IMR-90 (cell line): ENCODE measurements around the gene ANKHD1. TPM values are rescaled to one million over a fixed set of nuclear protein-coding genes. Genes with fewer than 3 reads are reported as not detected.

Experiments
- ATAC-seq: fragments of 200-7000 bp; cut with Tn5 transposase; 2 replicates; pipeline ENCODE4 v1.9.1; 2020; ENCODE audit warnings: low read depth, mild to moderate bottlenecking, moderate library complexity
- BruUV-seq: library from RNA; stranded (reverse); fragments of 400-500 nt; replicated peaks from 2 replicates; lab custom pipeline; 2021; lab: Mats Ljungman, UMichigan
- CTCF ChIA-PET: fragments of 300-600 bp; formaldehyde crosslinking; extraction: SDS; loops from one replicate; lab custom pipeline; 2021; ENCODE audit warnings: antibody characterized with exemption; lab: Yijun Ruan, JAX
- POLR2A ChIA-PET: fragments of 300-600 bp; sonication (Branson Sonifier 250); formaldehyde crosslinking; loops from one replicate; lab custom pipeline; 2022; ENCODE audit warnings: antibody characterized with exemption; ENCODE audit not compliant: unreplicated experiment; lab: Charles Lee
- DNase-seq: peaks from one replicate; pipeline ENCODE4 v3.0.0; 2013
- H2AFZ ChIP-seq: replicated peaks from 2 replicates; pipeline ENCODE3; 2013; ENCODE audit warnings: low read length, mild to moderate bottlenecking; ENCODE audit not compliant: poor library complexity
- H2AK5ac ChIP-seq: 2 replicates; pipeline ENCODE4 v1.6.1; 2013; ENCODE audit warnings: low read depth, low read length, inconsistent platforms
- H2AK9ac ChIP-seq: replicated peaks from 2 replicates; pipeline ENCODE3; 2013; ENCODE audit warnings: mild to moderate bottlenecking, low read depth, low read length, moderate library complexity; ENCODE audit not compliant: poor library complexity
- H2BK120ac ChIP-seq: 2 replicates; pipeline ENCODE4 v1.6.1; 2013; ENCODE audit warnings: low read depth, low read length, inconsistent platforms
- H2BK15ac ChIP-seq: 3 replicates; pipeline ENCODE4 v1.6.1; 2013; ENCODE audit warnings: low read depth, low read length, inconsistent platforms
- H2BK20ac ChIP-seq: 2 replicates; pipeline ENCODE4 v1.6.1; 2013; ENCODE audit warnings: low read depth, mild to moderate bottlenecking, inconsistent platforms, low read length, moderate library complexity
- H2BK5ac ChIP-seq: 2 replicates; pipeline ENCODE4 v1.6.1; 2013; ENCODE audit warnings: mild to moderate bottlenecking, low read depth, low read length, inconsistent platforms; ENCODE audit not compliant: poor library complexity, severe bottlenecking
- H3K14ac ChIP-seq: replicated peaks from 2 replicates; pipeline ENCODE4 v1.6.1; 2013; ENCODE audit warnings: low read depth, low read length, inconsistent platforms
- H3K18ac ChIP-seq: 2 replicates; pipeline ENCODE4 v1.6.1; 2013; ENCODE audit warnings: low read depth, low read length, control low read depth
- H3K23ac ChIP-seq: 2 replicates; pipeline ENCODE4 v1.6.1; 2013; ENCODE audit warnings: low read depth, low read length, inconsistent platforms
- H3K27ac ChIP-seq: 2 replicates; pipeline ENCODE4 v1.5.1; 2013; ENCODE audit warnings: mild to moderate bottlenecking, control low read depth, low read length; ENCODE audit not compliant: insufficient read depth
- H3K27me3 ChIP-seq: 2 replicates; pipeline ENCODE4 v1.6.1; 2013; ENCODE audit warnings: low read length; ENCODE audit not compliant: control insufficient read depth, insufficient read depth
- H3K36me3 ChIP-seq: 2 replicates; pipeline ENCODE4 v1.6.1; 2013; ENCODE audit warnings: low read length, mixed read lengths; ENCODE audit not compliant: control insufficient read depth, insufficient read depth
- H3K4ac ChIP-seq: 2 replicates; pipeline ENCODE4 v1.6.1; 2013; ENCODE audit warnings: low read depth, low read length, inconsistent platforms
- H3K4me1 ChIP-seq: 2 replicates; pipeline ENCODE4 v1.6.1; 2013; ENCODE audit warnings: low read length, mixed read lengths; ENCODE audit not compliant: control insufficient read depth, insufficient read depth
- H3K4me2 ChIP-seq: 2 replicates; pipeline ENCODE4 v1.6.1; 2013; ENCODE audit warnings: low read depth, mild to moderate bottlenecking, control low read depth, low read length, moderate library complexity
- H3K4me3 ChIP-seq: 2 replicates; pipeline ENCODE4 v1.5.1; 2013; ENCODE audit warnings: low read depth, mild to moderate bottlenecking, control low read depth, low read length, moderate library complexity; ENCODE audit not compliant: insufficient read depth
- H3K56ac ChIP-seq: 2 replicates; pipeline ENCODE4 v1.6.1; 2013; ENCODE audit warnings: low read length, inconsistent platforms; ENCODE audit not compliant: insufficient read depth; ENCODE audit errors: extremely low read depth
- H3K79me1 ChIP-seq, 2 experiments: 2 replicates each; pipeline ENCODE4 v1.6.1; 2013; ENCODE audit warnings: low read length in 2 of 2, inconsistent platforms in 1 of 2, low read depth in 1 of 2
- H3K9ac ChIP-seq: 2 replicates; pipeline ENCODE4 v1.6.1; 2013; ENCODE audit warnings: low read depth, low read length, control low read depth
- H3K9me1 ChIP-seq: 2 replicates; pipeline ENCODE4 v1.6.1; 2013; ENCODE audit warnings: low read length, inconsistent platforms; ENCODE audit not compliant: insufficient read depth
- H3K9me3 ChIP-seq: 2 replicates; pipeline ENCODE4 v1.6.1; 2013; ENCODE audit warnings: low read length; ENCODE audit not compliant: control insufficient read depth, insufficient read depth
- H4K20me1 ChIP-seq: 2 replicates; pipeline ENCODE4 v1.6.1; 2013; ENCODE audit warnings: low read length, inconsistent platforms; ENCODE audit not compliant: insufficient read depth
- H4K5ac ChIP-seq: 2 replicates; pipeline ENCODE4 v1.6.1; 2013; ENCODE audit warnings: mild to moderate bottlenecking, low read depth, low read length, control low read depth
- H4K8ac ChIP-seq, 2 experiments: 2 replicates each; pipeline ENCODE4 v1.6.1; 2013; ENCODE audit warnings: low read depth in 2 of 2, low read length in 2 of 2, control low read depth in 1 of 2, inconsistent platforms in 1 of 2
- H4K91ac ChIP-seq: 2 replicates; pipeline ENCODE4 v1.6.1; 2013; ENCODE audit warnings: low read depth, low read length, inconsistent platforms; ENCODE audit not compliant: insufficient read depth
- BHLHE40 ChIP-seq: fragments of 150-350 bp; IDR thresholded peaks from 2 replicates; pipeline ENCODE4 v1.6.1; 2016; ENCODE audit warnings: mild to moderate bottlenecking, low read depth, low read length
- CEBPB ChIP-seq: IDR thresholded peaks from 2 replicates; pipeline ENCODE4 v1.6.1; 2012; ENCODE audit warnings: low read depth, low read length, improper control_type of control experiment
- CHD1 ChIP-seq: IDR thresholded peaks from 2 replicates; pipeline ENCODE4 v1.6.1; 2012; ENCODE audit warnings: low read depth, low read length, improper control_type of control experiment
- CTCF ChIP-seq: conservative IDR thresholded peaks from 2 replicates; pipeline ENCODE4 v1.5.1; 2012; ENCODE audit warnings: mild to moderate bottlenecking, low read depth, low read length, improper control_type of control experiment
- ELK1 ChIP-seq: fragments of 150-350 bp; IDR thresholded peaks from 2 replicates; pipeline ENCODE4 v1.6.1; 2016; ENCODE audit warnings: low read depth, mild to moderate bottlenecking, low read length, moderate library complexity, borderline replicate concordance
- FOS ChIP-seq: fragments of 150-350 bp; IDR thresholded peaks from 2 replicates; pipeline ENCODE4 v1.6.1; 2016; ENCODE audit warnings: low read depth, low read length
- MAFK ChIP-seq: IDR thresholded peaks from 2 replicates; pipeline ENCODE4 v1.6.1; 2012; ENCODE audit warnings: low read depth, low read length, improper control_type of control experiment
- MAZ ChIP-seq: IDR thresholded peaks from 2 replicates; pipeline ENCODE4 v1.6.1; 2012; ENCODE audit warnings: low read depth, mild to moderate bottlenecking, low read length, improper control_type of control experiment, moderate library complexity, borderline replicate concordance
- MXI1 ChIP-seq: IDR thresholded peaks from 2 replicates; pipeline ENCODE4 v1.6.1; 2012; ENCODE audit warnings: low read depth, mild to moderate bottlenecking, low read length, moderate library complexity, borderline replicate concordance
- NFE2L2 ChIP-seq: fragments of 150-350 bp; IDR thresholded peaks from 2 replicates; pipeline ENCODE4 v1.6.1; 2016; ENCODE audit warnings: low read depth, mild to moderate bottlenecking, low read length
- POLR2A ChIP-seq: IDR thresholded peaks from 2 replicates; pipeline ENCODE4 v1.6.1; 2012; ENCODE audit warnings: mild to moderate bottlenecking, low read depth, low read length
- RAD21 ChIP-seq: IDR thresholded peaks from 2 replicates; pipeline ENCODE4 v1.6.1; 2012; ENCODE audit warnings: low read length, improper control_type of control experiment
- RCOR1 ChIP-seq: IDR thresholded peaks from 2 replicates; pipeline ENCODE4 v1.6.1; 2012; ENCODE audit warnings: mild to moderate bottlenecking, low read length, improper control_type of control experiment; ENCODE audit not compliant: insufficient replicate concordance
- RFX5 ChIP-seq: IDR thresholded peaks from 2 replicates; pipeline ENCODE4 v1.8.0; 2012; ENCODE audit warnings: low read depth, mild to moderate bottlenecking, low read length, moderate library complexity
- SMC3 ChIP-seq: fragments of 150-350 bp; IDR thresholded peaks from 2 replicates; pipeline ENCODE4 v1.6.1; 2016; ENCODE audit warnings: low read depth, mild to moderate bottlenecking, antibody characterized with exemption, low read length, moderate library complexity
- USF2 ChIP-seq: fragments of 150-350 bp; IDR thresholded peaks from 2 replicates; pipeline ENCODE4 v1.6.1; 2017; ENCODE audit warnings: mild to moderate bottlenecking, antibody characterized with exemption, low read length, low read depth
- WGBS, 2 experiments: methylation state at CpG; one replicate each; pipeline versions ENCODE4 v1.1.5 to v1.1.7; 2013; ENCODE audit warnings: missing lambda C conversion rate in 2 of 2; ENCODE audit not compliant: insufficient read length in 1 of 2; ENCODE audit errors: extremely low coverage in 2 of 2; 5-methylcytosine and 5-hydroxymethylcytosine counted together
- dilution Hi-C: fragments of 300-500 bp; cut with HindIII; formaldehyde crosslinking; loops from one replicate; pipeline ENCODE4 v1.14.3; 2018; ENCODE audit warnings: low sequenced_read_pairs; ENCODE audit not compliant: unreplicated experiment
- in situ Hi-C: fragments of 300-500 bp; cut with MboI; formaldehyde crosslinking; loops from 3 replicates; pipeline ENCODE4 v1.14.3; 2019; ENCODE audit warnings: low sequenced_read_pairs, inconsistent platforms, mixed read lengths
- intact Hi-C: fragments of 100-400 bp; cut with micrococcal nuclease; formaldehyde crosslinking; loops from 2 replicates; pipeline ENCODE4 v1.10.0; 2022
- polyA plus RNA-seq, 3 experiments: library from polyadenylated mRNA; depleted of rRNA; stranded (reverse); fragments of >200 nt; gene quantifications; 2 replicates each; pipeline ENCODE4 v1.2.3, GENCODE V29; 2012; ENCODE audit warnings: low replicate concordance in 1 of 3
- total RNA-seq: library from RNA; depleted of rRNA; stranded (reverse); fragments of >200 nt; gene quantifications from 2 replicates; pipeline ENCODE4 v1.2.3, GENCODE V29; 2012

ANKHD1 gene
- total and polyA plus RNA-seq, 2 of the 4 experiments (the other 2 are of a cell fraction) = 32.1 to 36.7 TPM

GRCh38 chr5:140569197-140569596, 167.6 kb downstream of the ANKHD1 start:
- Histone ChIP-seq H3K9ac (no peak overlapping the region), H4K20me1 (no peaks in the 10 kb centered on the region), H3K18ac (no peak overlapping the region), H4K8ac (no peak overlapping the region), H2BK120ac (no peak overlapping the region), H2AK5ac (no peak overlapping the region), H3K23ac (no peak overlapping the region), H3K9me1 (peaks cover 14% of the 10 kb centered on the region), H3K9me3 (no peaks in the 10 kb centered on the region), H2AFZ (no peak overlapping the region), H2BK15ac (no peak overlapping the region), H3K36me3 (peaks cover 25% of the 10 kb centered on the region), H2BK5ac (no peak overlapping the region), H2BK20ac (no peak overlapping the region), H3K27me3 (no peaks in the 10 kb centered on the region), H4K5ac (no peak overlapping the region), H2AK9ac (no peak overlapping the region), H3K14ac (no peak overlapping the region), H3K79me1 (peaks cover 19 to 40% of the 10 kb centered on the region in 2 experiments; a peak in 3 of 4 replicates), H3K4me3 (no peak overlapping the region), H4K91ac (no peak overlapping the region), H3K56ac (no peak overlapping the region), H3K27ac (no peak overlapping the region), H3K4ac (no peak overlapping the region), H3K4me2 (no peak overlapping the region), H3K4me1 (peaks cover 5% of the 10 kb centered on the region)
- dilution Hi-C loops = no loop called here
- TF ChIP-seq CTCF (no peak), CHD1 (no peak), BHLHE40 (no peak), RFX5 (no peak), MAZ (no peak), CEBPB (no peak), POLR2A (no peak), RCOR1 (no peak), NFE2L2 (no peak), USF2 (no peak), ELK1 (no peak), MAFK (no peak), SMC3 (no peak), MXI1 (no peak), FOS (no peak), RAD21 (no peak)
- POLR2A ChIA-PET = no interaction called here
- intact Hi-C loops = no loop called here
- no TSS peak for BruUV-seq
- WGBS, 2 experiments = no CpG with 5 or more reads among the region's 4 CpGs
- no peak for DNase-seq
- ATAC-seq = no peak
- CTCF ChIA-PET = interaction anchor here (0.8 to 1.2 kb wide), 2 partner anchors 65 to 70 kb away, joined by 3 read pairs; partner anchors contain the start of gene TMCO6
- in situ Hi-C loops = no loop called here
